IPS DF 6.9 (cell line): ENCODE results near the gene SPRR1A.
"Not testable (repeated sequence)": the region's sequence is repeated elsewhere in the genome, so short reads cannot be mapped to it uniquely, and the experiment has no call there.

ENCODE experiments used
- DNase-seq: peaks from one replicate; pipeline ENCODE4 v3.0.0-alpha.2; 2013; ENCODE audit warnings: low read depth, low spot score
- H3K27ac ChIP-seq: one replicate; pipeline ENCODE4 v1.5.1; 2013; ENCODE audit warnings: low read length, control low read depth
- H3K27me3 ChIP-seq: 2 replicates; pipeline ENCODE4 v1.6.1; 2013; ENCODE audit warnings: mild to moderate bottlenecking, low read length; ENCODE audit not compliant: control insufficient read depth, insufficient read depth
- H3K36me3 ChIP-seq: 2 replicates; pipeline ENCODE4 v1.6.1; 2013; ENCODE audit warnings: low read length; ENCODE audit not compliant: control insufficient read depth, insufficient read depth
- H3K4me1 ChIP-seq: 2 replicates; pipeline ENCODE4 v1.6.1; 2013; ENCODE audit warnings: low read length; ENCODE audit not compliant: control insufficient read depth, insufficient read depth
- H3K4me3 ChIP-seq: 2 replicates; pipeline ENCODE4 v1.5.1; 2013; ENCODE audit warnings: mild to moderate bottlenecking, low read length
- H3K9me3 ChIP-seq: 2 replicates; pipeline ENCODE4 v1.6.1; 2013; ENCODE audit warnings: low read length, inconsistent platforms; ENCODE audit not compliant: control insufficient read depth, insufficient read depth
- WGBS: extraction: QIAGEN DNeasy Blood & Tissue Kit; methylation state at CpG from one replicate; pipeline ENCODE4 v1.1.7; 2013; ENCODE audit warnings: mixed read lengths, missing lambda C conversion rate; ENCODE audit not compliant: insufficient read length, insufficient coverage; 5-methylcytosine and 5-hydroxymethylcytosine counted together

SPRR1A gene

DNA sequence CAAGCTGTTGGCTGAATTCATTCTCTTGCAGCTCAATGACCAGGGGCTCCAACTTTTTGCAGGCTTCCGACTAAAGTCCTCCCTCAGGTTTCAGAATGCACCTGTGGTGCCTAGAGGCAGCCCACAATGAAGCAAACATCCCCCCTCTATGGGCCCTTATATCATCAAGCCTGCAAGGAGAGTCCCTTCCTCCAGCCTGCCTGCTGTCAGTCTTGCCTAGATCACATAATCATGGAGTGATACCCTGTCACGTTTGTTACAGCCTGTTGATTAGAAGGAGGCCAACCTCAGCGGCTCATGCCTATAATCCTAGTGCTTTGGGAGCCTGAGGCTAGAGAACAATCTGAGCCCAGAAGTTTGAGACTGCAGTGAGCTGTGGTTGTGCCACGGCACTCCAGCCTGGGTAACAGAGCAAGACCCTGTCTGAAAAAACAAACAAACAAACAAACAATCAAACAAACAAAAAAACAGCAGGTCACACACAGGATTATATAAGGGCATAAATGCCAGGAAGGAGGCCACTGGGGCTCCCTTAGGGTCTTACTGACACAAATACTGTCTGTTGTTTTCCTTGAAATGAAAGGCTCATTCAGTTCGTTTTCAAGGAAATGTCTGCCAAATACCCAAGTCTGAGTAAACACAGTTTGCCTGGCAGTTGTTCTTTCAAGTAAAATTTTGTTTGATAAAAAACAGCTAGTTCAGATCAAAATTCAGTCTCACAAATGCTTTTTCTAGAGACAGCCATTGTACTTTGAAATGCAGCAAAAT is 12.9 kb downstream of the SPRR1A start:
- no CpG with 5 or more reads among the region's 5 CpGs for WGBS
- no peak for DNase-seq
- Histone ChIP-seq H3K4me3 (no peak overlapping the region), H3K9me3 (no peaks in the 10 kb centered on the region), H3K27me3 (no peaks in the 10 kb centered on the region), H3K4me1 (peaks cover 1% of the 10 kb centered on the region; the same call in 1 of the 2 replicates), H3K27ac (no peak overlapping the region), H3K36me3 (no peaks in the 10 kb centered on the region)

DNA sequence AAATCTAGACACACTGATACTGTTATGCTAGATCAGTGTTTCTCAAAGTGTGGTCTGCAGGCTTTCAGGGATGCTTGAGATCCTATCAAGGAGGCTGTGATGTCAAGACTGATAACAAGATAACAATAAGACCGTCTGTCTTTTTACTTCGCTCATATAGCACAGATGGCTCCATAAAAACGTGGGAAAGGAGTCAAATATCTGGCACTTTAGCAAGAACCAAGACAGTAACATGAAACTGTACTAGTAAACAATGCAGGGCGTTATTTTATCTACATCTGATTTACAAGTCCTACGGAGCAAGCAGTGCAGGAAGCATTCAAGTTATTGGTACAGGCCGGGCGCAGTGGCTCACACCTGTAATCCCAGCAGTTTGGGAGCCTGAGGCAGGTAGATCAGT is 14.0 kb downstream of the SPRR1A start:
- DNase-seq = no peak
- Histone ChIP-seq H3K36me3 (no peaks in the 10 kb centered on the region), H3K9me3 (no peaks in the 10 kb centered on the region), H3K27ac (no peak overlapping the region), H3K27me3 (no peaks in the 10 kb centered on the region), H3K4me3 (no peak overlapping the region), H3K4me1 (peaks cover 1% of the 10 kb centered on the region; the same call in 1 of the 2 replicates)
- no CpG with 5 or more reads among the region's 7 CpGs for WGBS

DNA sequence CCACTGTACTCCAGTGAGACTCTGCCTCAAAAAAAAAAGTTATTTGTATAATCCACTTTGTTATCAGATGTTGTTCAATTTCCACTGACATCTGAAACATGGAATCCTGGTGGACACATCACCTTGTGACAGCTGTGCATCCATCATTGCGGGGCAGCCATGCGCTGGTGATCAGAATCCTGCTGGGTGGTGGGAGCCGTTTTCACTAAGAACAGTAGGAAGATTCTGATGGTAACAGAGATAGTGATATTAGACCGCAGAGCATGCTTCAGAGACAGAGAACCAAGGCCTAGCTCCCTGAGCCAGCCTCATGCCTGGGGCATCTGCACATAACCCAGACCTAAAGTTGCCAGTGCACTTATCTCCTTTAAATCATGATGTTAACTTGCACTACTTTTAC is 14.6 kb downstream of the SPRR1A start:
- Histone ChIP-seq H3K4me1 (0 out of 2 replicates have a peak, but pooled peaks cover 1% of the 10 kb centered on the region), H3K4me3 (no peak overlapping the region), H3K9me3 (no peaks in the 10 kb centered on the region), H3K27ac (no peak overlapping the region), H3K36me3 (no peaks in the 10 kb centered on the region), H3K27me3 (no peaks in the 10 kb centered on the region)
- DNase-seq = no peak
- no CpG with 5 or more reads among the region's 4 CpGs for WGBS

DNA sequence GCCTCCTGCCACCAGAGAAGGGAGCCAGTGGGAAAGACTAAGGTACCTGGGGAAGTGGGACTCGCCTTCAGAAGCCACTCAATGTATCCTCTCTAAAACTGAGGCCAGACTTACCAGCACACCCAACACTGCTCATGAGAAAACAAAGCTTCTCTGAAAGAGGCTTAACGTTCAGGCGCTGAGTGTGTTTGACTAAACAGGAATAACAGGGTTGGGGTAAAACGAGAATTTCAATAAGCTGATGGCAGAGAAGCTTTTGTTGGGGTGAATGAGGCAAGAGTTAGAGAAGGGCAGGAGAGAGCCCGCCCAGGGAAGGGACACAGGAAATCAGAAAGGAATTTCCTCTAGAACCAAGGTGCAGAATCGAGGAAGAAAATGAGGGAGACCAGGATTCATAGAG is 15.9 kb downstream of the SPRR1A start:
- H3K27me3 ChIP-seq = no peaks in the 10 kb centered on the region
- no CpG with 5 or more reads among the region's 6 CpGs for WGBS
- H3K27ac ChIP-seq = no peak overlapping the region
- no peaks in the 10 kb centered on the region for H3K9me3 ChIP-seq
- H3K4me3 ChIP-seq = no peak overlapping the region
- H3K4me1 ChIP-seq = 0 out of 2 replicates have a peak, but pooled peaks cover 1% of the 10 kb centered on the region
- no peaks in the 10 kb centered on the region for H3K36me3 ChIP-seq
- no peak for DNase-seq

DNA sequence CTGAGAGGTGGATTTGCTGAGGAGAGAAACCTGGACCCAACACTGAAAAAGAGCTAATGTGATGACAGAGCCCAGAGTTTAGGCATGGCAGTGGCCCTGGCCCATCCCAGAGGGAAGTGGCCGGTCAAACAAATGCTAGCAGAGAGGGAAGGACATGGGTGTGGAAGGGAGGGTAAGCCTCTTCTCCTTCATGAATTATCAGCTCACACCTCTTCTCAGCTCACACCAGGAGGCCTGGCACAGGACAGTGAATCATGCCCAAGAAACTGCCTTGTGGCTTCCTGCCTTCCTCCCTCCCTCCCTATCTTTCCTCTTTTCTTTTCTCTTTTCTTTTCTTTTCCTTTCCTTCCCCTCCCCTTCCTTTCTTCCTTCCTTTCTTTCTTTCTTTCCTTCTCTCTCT is 16.4 kb downstream of the SPRR1A start:
- WGBS = no CpG with 5 or more reads among the region's 1 CpG
- DNase-seq = no peak
- no peak overlapping the region for H3K27ac ChIP-seq
- H3K4me1 ChIP-seq = 0 out of 2 replicates have a peak, but pooled peaks cover 1% of the 10 kb centered on the region
- no peaks in the 10 kb centered on the region for H3K9me3 ChIP-seq
- no peaks in the 10 kb centered on the region for H3K27me3 ChIP-seq
- no peak overlapping the region for H3K4me3 ChIP-seq
- no peaks in the 10 kb centered on the region for H3K36me3 ChIP-seq

DNA sequence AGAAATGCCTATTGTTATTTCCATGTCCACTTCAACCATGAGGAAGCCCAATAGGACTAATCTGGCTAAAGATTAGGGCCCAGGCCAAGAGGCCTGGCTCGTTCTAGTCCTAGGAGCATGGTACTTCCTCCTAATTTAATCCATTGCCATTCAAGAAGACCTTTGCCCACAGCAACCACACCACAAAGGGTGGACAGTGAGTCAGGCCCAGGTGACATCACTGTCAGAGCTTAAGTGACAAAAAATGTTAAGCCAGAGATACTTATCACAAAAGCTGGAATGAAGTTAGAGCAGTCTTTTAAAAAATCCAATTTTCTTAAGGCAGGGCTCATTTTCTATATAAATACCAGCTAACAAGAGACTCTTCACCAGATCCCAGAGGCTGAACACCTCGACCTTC is 17.5 kb downstream of the SPRR1A start, which contains the start of gene SPRR3:
Gene SPRR3, plus strand, starts transcription at position 368 of the 400 bp plus-strand sequence. CDS start 1,272 bp downstream, outside the sequence.
- Histone ChIP-seq H3K27me3 (no peaks in the 10 kb centered on the region), H3K36me3 (no peaks in the 10 kb centered on the region), H3K4me3 (no peak within 1 kb of the TSS), H3K27ac (no peak within 1 kb of the TSS), H3K9me3 (no peaks in the 10 kb centered on the region), H3K4me1 (0 out of 2 replicates have a peak, but pooled peaks cover 1% of the 10 kb centered on the region)
- DNase-seq = no peak
- no CpG with 5 or more reads among the region's 2 CpGs for WGBS

DNA sequence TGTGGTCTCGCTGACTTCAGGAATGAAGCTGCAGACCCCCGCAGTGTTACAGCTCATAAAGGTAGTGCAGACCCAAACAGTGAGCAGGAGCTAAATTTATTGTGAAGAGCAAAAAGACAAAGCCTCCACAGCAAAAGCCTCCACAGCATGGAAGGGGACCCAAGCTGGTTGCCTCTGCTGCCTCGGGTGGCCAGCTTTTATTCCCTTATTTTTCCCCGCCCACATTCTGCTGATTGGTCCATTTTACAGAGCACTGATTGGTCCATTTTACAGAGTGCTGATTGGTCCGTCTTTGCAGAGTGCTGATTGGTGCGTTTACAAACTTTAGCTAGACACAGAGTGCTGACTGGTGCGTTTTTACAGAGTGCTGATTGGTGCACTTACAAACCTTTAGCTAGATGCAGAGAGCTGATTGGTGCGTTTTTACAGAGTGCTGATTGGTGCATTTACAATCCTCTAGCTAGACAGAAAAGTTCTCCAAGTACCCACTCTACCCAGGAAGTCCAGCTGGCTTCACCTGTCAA is 27.4 kb downstream of the SPRR1A start:
- not testable (repeated sequence) for H3K9me3 ChIP-seq, H3K27ac ChIP-seq, DNase-seq, H3K36me3 ChIP-seq, H3K4me1 ChIP-seq, H3K4me3 ChIP-seq, H3K27me3 ChIP-seq
- no CpG with 5 or more reads among the region's 8 CpGs for WGBS

DNA sequence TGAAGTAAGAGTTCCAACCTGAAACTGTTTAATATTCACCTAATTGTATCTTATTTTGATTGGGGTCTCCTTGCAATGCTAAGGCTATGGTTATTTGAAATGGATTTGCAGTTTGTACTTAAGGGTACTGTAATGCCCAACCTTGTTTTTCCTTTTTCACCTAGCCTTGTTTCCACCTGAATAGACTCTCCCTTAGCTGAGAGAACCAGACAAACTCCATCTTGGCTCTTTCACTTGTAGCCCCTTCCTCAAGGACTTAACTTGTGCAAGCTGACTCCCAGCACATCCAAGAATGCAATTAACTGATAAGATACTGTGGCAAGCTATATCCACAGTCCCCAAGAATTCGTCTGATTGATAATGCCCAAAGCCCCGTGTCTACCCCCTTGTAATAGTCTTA is 37.9 kb downstream of the SPRR1A start:
- H3K4me3 ChIP-seq, H3K9me3 ChIP-seq, H3K36me3 ChIP-seq, H3K27ac ChIP-seq, H3K4me1 ChIP-seq, DNase-seq, H3K27me3 ChIP-seq: not testable (repeated sequence)
- no CpG with 5 or more reads among the region's 2 CpGs for WGBS

DNA sequence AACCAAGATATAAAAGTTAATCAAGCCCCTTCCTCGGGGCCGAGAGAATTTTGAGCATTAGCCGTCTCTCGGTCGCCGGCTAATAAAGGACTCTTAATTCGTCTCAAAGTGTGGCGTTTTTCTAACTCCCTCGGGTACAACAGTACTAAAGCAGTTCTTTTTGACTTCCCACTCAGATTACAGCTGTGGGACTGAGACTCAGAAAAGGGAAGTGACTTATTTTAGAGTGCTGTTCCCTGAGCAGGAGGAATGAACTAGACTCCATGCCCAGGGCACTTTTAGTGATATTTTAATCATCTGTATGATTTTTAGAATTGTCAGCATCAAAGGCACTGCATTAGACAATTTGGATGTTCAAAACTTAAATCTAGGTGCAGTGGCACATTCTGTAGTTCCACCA is 38.5 kb downstream of the SPRR1A start:
- no CpG with 5 or more reads among the region's 9 CpGs for WGBS
- not testable (repeated sequence) for DNase-seq, H3K4me3 ChIP-seq, H3K27me3 ChIP-seq, H3K9me3 ChIP-seq, H3K4me1 ChIP-seq, H3K27ac ChIP-seq, H3K36me3 ChIP-seq

DNA sequence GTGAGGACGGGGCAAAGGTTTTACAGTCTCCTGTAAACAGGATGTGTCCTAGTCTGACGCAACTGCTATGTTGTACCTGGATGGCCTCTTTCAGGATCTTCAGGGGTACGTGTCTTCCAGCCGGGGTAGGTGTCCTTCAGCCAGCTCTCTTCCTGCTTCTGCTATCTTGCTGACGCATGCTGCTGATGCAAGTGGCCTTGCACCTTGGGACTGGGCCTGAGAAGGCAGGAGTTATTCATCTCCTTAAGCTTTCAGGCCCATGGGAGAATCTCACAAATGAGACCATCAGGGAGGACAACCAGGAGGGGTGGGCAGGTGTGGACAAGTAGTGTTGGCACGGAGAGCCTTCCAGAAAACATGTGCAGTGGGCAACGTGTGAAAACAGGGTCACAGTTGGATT is 39.2 kb downstream of the SPRR1A start:
- H3K27ac ChIP-seq = no peak overlapping the region
- DNase-seq = no peak
- no peaks in the 10 kb centered on the region for H3K36me3 ChIP-seq
- no peaks in the 10 kb centered on the region for H3K4me1 ChIP-seq
- H3K27me3 ChIP-seq = no peaks in the 10 kb centered on the region
- no peaks in the 10 kb centered on the region for H3K9me3 ChIP-seq
- WGBS = no CpG with 5 or more reads among the region's 7 CpGs
- H3K4me3 ChIP-seq = no peak overlapping the region

DNA sequence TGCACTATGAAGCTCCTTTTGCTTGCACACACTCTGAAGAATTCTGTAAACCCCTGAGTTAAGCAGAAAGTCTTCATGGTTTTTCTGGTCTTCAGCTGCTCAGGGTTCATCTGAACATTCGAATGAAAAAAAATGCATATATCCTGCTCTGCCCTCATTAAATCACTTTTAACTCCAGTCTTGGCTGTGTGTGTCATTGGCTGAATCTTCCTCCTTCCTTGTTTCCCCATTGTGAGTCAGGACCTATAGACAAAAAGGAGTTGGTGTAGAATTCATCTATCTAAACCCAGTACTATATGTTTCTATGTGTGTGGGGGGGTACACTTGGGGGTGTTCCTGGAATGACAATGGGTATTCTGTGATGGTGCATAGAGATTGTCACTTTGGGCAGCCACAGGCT is 40.5 kb downstream of the SPRR1A start:
- H3K36me3 ChIP-seq = no peaks in the 10 kb centered on the region
- no peak overlapping the region for H3K4me3 ChIP-seq
- no peaks in the 10 kb centered on the region for H3K27me3 ChIP-seq
- H3K4me1 ChIP-seq = no peaks in the 10 kb centered on the region
- WGBS = no CpG with 5 or more reads among the region's 1 CpG
- H3K9me3 ChIP-seq = no peaks in the 10 kb centered on the region
- no peak for DNase-seq
- no peak overlapping the region for H3K27ac ChIP-seq
